GM12864 (cell line): Measurements from ENCODE around the gene TAF1B.

ENCODE experiments used
- DNase-seq: peaks from one replicate; pipeline ENCODE4 v3.0.0-alpha.2; 2011; ENCODE audit warnings: low read depth
- H3K4me3 ChIP-seq: 2 replicates; pipeline ENCODE4 v1.5.1; 2011; ENCODE audit warnings: mild to moderate bottlenecking, low read depth, low read length, control low read depth
- TF ChIP-seq, protein P1 (sequence below): IDR thresholded peaks from 2 replicates; pipeline ENCODE4 v1.5.1; 2011; ENCODE audit warnings: low read depth, mild to moderate bottlenecking, moderate library complexity, low read length, control low read depth, inconsistent platforms; ENCODE audit errors: missing control alignments

TAF1B gene

GRCh38 chr2:9946818-9947217 is 103.5 kb downstream of the TAF1B start:
- no peak for DNase-seq
- TF ChIP-seq, protein P1, sequence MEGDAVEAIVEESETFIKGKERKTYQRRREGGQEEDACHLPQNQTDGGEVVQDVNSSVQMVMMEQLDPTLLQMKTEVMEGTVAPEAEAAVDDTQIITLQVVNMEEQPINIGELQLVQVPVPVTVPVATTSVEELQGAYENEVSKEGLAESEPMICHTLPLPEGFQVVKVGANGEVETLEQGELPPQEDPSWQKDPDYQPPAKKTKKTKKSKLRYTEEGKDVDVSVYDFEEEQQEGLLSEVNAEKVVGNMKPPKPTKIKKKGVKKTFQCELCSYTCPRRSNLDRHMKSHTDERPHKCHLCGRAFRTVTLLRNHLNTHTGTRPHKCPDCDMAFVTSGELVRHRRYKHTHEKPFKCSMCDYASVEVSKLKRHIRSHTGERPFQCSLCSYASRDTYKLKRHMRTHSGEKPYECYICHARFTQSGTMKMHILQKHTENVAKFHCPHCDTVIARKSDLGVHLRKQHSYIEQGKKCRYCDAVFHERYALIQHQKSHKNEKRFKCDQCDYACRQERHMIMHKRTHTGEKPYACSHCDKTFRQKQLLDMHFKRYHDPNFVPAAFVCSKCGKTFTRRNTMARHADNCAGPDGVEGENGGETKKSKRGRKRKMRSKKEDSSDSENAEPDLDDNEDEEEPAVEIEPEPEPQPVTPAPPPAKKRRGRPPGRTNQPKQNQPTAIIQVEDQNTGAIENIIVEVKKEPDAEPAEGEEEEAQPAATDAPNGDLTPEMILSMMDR, result no peak
- H3K4me3 ChIP-seq, result no peak overlapping the region

DNA sequence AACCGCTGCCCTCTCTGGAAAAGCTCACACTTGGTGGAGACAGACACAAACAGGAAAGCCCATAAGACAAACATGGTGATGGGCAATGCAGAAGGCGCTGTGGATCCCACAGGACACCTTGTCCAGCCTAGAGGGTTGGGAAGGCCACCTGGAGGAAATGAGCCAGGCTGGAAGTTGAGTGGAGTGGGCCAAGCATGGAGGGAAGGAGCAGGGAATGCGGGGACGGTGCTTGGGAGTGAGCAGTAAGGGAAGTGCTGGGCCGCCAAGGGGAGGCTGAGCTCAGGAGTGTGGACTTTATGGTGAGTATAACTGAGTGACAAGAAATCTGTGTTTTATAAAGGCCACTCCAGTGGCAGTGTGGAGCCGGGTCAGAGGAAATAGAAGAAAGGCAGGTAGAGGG is 105.4 kb downstream of the TAF1B start:
- H3K4me3 ChIP-seq, result no peak overlapping the region
- TF ChIP-seq, protein P1, result no peak
- no peak for DNase-seq

GRCh38 chr2:9949239-9949991 is 106.1 kb downstream of the TAF1B start:
- TF ChIP-seq, protein P1, result no peak
- no peak overlapping the region for H3K4me3 ChIP-seq

GRCh38 chr2:9949992-9950520 is 106.8 kb downstream of the TAF1B start:
- no peak overlapping the region; the same call in 1 of the 2 replicates for H3K4me3 ChIP-seq
- TF ChIP-seq, protein P1, result no peak
- no peak for DNase-seq

More at GRCh38 chr2:9949239-9949991, 106.1 kb downstream of the TAF1B start:
- DNase-seq, result no peak

DNA sequence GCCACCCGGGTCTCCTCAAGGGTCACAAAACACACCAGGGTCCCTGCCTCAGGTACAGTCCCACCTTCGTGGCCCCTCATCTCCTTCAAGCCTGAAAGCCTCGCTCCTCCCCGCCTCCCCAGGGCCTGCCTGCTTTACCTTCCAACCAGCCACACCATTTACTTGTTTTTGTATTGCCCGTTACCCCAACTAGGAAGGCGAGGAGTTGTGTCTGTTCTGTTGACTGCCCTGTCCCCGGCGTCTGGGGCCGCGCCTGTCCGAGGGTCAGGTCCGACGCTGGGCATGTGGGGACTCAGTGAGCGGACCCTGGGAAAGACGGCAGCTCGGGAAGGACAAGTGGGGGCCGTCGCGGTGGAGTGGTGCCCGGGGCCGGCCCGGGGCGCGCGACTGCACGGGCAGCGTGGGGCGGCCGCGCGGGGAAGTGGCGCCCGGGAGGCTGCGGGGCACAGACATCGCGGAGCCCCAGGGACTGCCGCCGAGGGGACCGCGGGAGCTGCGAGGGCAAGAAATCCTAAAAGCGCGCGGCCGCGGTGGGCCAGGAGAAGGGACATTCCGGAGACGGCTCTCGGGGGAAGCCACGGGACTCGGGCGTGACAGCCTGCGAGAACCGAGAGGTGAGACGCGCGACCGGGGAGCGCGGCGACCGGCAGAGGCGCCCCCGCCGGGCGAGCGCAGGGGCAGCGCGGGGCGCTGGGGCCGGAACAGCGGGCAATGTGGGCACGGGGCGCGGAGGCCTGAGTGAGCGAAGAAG is 107.4 kb downstream of the TAF1B start:
- TF ChIP-seq, protein P1, result peak; percentile 4
- no peak for DNase-seq
- H3K4me3 ChIP-seq, result peak overlapping the region; percentile 64

GRCh38 chr2:9951272-9951521 is 107.9 kb downstream of the TAF1B start:
- H3K4me3 ChIP-seq, result peak overlapping the region; percentile 64
- DNase-seq, result no peak
- TF ChIP-seq, protein P1, result no peak
